Astrocyte (in vitro differentiated cells and primary cell): ENCODE measurements around the gene ARHGAP24. TPM values are rescaled to one million over a fixed set of nuclear protein-coding genes. Genes with fewer than 3 reads are reported as not detected.

ENCODE experiments used
- DNase-seq: peaks from one replicate; pipeline ENCODE4 v3.0.0-alpha.2; 2010; ENCODE audit warnings: low read depth
- FAIRE-seq: peaks from 2 replicates; lab custom pipeline; 2011; peaks lifted over from hg19 to GRCh38; lab: Jason Lieb, UNC
- H2AFZ ChIP-seq: 2 replicates; pipeline ENCODE4 v1.6.0; 2012; ENCODE audit warnings: low read depth, low read length, inconsistent platforms
- H3K27ac ChIP-seq: 2 replicates; pipeline ENCODE4 v1.5.1; 2011; ENCODE audit warnings: low read depth, low read length, inconsistent platforms
- H3K27me3 ChIP-seq: 2 replicates; pipeline ENCODE4 v1.6.0; 2011; ENCODE audit warnings: low read length, inconsistent platforms; ENCODE audit not compliant: insufficient read depth
- H3K36me3 ChIP-seq: 2 replicates; pipeline ENCODE4 v1.5.1; 2011; ENCODE audit warnings: low read length, inconsistent platforms; ENCODE audit not compliant: insufficient read depth
- H3K4me1 ChIP-seq: 2 replicates; pipeline ENCODE4 v1.5.1; 2011; ENCODE audit warnings: low read length, inconsistent platforms; ENCODE audit not compliant: insufficient read depth
- H3K4me2 ChIP-seq: 2 replicates; pipeline ENCODE4 v1.6.0; 2012; ENCODE audit warnings: low read length, inconsistent platforms
- H3K4me3 ChIP-seq: 2 replicates; pipeline ENCODE4 v1.5.1; 2011; ENCODE audit warnings: low read depth, mild to moderate bottlenecking, low read length, inconsistent platforms; ENCODE audit not compliant: insufficient read depth
- H3K79me2 ChIP-seq: 2 replicates; pipeline ENCODE4 v1.6.0; 2012; ENCODE audit warnings: mild to moderate bottlenecking, low read length, inconsistent platforms; ENCODE audit not compliant: insufficient read depth
- H3K9ac ChIP-seq: 2 replicates; pipeline ENCODE4 v1.6.0; 2012; ENCODE audit warnings: mild to moderate bottlenecking, low read length, inconsistent platforms
- H3K9me3 ChIP-seq: 2 replicates; pipeline ENCODE4 v1.5.1; 2012; ENCODE audit warnings: low read depth, mild to moderate bottlenecking, low read length, inconsistent platforms; ENCODE audit not compliant: insufficient read depth
- H4K20me1 ChIP-seq: 2 replicates; pipeline ENCODE4 v1.6.0; 2012; ENCODE audit warnings: low read length, inconsistent platforms; ENCODE audit not compliant: insufficient read depth
- H3K27ac Mint-ChIP-seq: one replicate; pipeline ENCODE4 v1.8.0; 2021; ENCODE audit warnings: mild to moderate bottlenecking, mixed read lengths; ENCODE audit not compliant: unreplicated experiment
- H3K27me3 Mint-ChIP-seq: one replicate; pipeline ENCODE4 v1.8.0; 2021; ENCODE audit warnings: low read depth, mixed read lengths; ENCODE audit not compliant: unreplicated experiment
- H3K36me3 Mint-ChIP-seq: one replicate; pipeline ENCODE4 v1.8.0; 2021; ENCODE audit warnings: low read depth, mixed read lengths; ENCODE audit not compliant: unreplicated experiment
- H3K4me1 Mint-ChIP-seq: one replicate; pipeline ENCODE4 v1.8.0; 2021; ENCODE audit warnings: low read depth, mixed read lengths; ENCODE audit not compliant: unreplicated experiment
- H3K4me3 Mint-ChIP-seq: one replicate; pipeline ENCODE4 v1.8.0; 2021; ENCODE audit warnings: mild to moderate bottlenecking, moderate library complexity, mixed read lengths; ENCODE audit not compliant: unreplicated experiment
- H3K9me3 Mint-ChIP-seq: one replicate; pipeline ENCODE4 v1.8.0; 2021; ENCODE audit warnings: mild to moderate bottlenecking, mixed read lengths; ENCODE audit not compliant: unreplicated experiment
- CTCF ChIP-seq: IDR thresholded peaks from 2 replicates; pipeline ENCODE4 v1.5.1; 2011; ENCODE audit warnings: low read depth, mild to moderate bottlenecking, inconsistent platforms, low read length, moderate library complexity; ENCODE audit not compliant: insufficient read depth
- EZH2 ChIP-seq: IDR thresholded peaks from 2 replicates; pipeline ENCODE4 v1.6.1; 2012; ENCODE audit warnings: mild to moderate bottlenecking, low read length, inconsistent platforms; ENCODE audit not compliant: insufficient read depth
- total RNA-seq: library from RNA; stranded (reverse); gene quantifications from 2 replicates; pipeline ENCODE4 v1.2.1, GENCODE V29; 2021

The ARHGAP24 gene
- total RNA-seq, 1 donor from 2014 or later = 2.1 TPM

DNA sequence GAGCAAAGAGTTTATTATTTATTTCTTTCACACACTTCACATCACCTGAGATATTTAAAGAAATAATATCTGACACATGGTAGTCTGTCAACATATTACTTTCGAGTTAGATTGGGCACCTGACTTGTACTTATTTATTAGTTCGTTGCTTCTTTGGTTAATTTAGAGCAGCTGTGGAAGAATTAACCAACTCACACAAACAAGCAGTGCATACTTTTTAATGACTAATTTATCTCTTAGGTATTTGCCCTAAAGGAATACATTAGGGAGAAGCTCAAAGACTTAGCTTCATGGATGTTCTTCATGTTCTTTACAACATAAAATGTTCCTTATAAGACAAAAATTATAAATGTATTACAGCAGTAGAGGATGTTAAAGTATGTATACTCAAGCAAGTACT is 242.9 kb downstream of the ARHGAP24 start:
- FAIRE-seq = no peak
- H3K27ac ChIP-seq = no peak overlapping the region
- H3K4me3 ChIP-seq = no peak overlapping the region

DNA sequence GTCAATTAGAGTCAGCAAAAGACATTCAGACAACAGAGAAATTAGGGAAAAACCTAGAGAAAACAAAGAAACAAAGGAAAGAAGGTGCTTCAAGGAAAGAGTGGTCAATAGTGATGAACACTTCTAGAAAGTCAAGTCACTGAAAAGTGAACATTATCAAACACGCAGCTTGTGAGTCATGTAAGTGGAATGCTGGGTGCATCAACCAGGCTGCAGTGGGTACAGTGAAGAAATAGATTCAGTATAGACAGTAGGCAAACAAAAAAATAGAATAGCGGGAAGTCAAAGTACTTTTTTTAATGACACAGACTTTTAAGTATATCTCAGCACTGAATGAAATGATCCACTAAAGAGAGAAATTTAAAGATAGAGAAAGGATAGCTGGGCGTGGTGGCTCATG is 245.8 kb downstream of the ARHGAP24 start:
- no peak for TF ChIP-seq CTCF
- TF ChIP-seq EZH2 = no peak
- Histone ChIP-seq H3K4me3 (no peak overlapping the region), H3K27me3 (no peaks in the 10 kb centered on the region), H4K20me1 (no peaks in the 10 kb centered on the region), H3K79me2 (no peaks in the 10 kb centered on the region), H3K4me2 (no peak overlapping the region), H3K27ac (no peak overlapping the region), H2AFZ (no peak overlapping the region), H3K4me1 (no peaks in the 10 kb centered on the region), H3K9me3 (no peaks in the 10 kb centered on the region), H3K36me3 (no peaks in the 10 kb centered on the region), H3K9ac (no peak overlapping the region)
- Mint-ChIP-seq H3K9me3 (no peaks in the 10 kb centered on the region), H3K27ac (no peak overlapping the region), H3K27me3 (no peaks in the 10 kb centered on the region), H3K36me3 (no peaks in the 10 kb centered on the region), H3K4me3 (no peak overlapping the region), H3K4me1 (peaks cover 18% of the 10 kb centered on the region)
- FAIRE-seq = no peak
- DNase-seq = peak; percentile 46

More for the DNA sequence above, 242.9 kb downstream of the ARHGAP24 start:
- no peaks in the 10 kb centered on the region for H3K9me3 Mint-ChIP-seq
- H3K36me3 Mint-ChIP-seq = no peaks in the 10 kb centered on the region
- no peak for DNase-seq
- no peak overlapping the region for H3K9ac ChIP-seq
- no peak for TF ChIP-seq CTCF
- no peak for TF ChIP-seq EZH2
- no peaks in the 10 kb centered on the region for H3K27me3 ChIP-seq
- no peak overlapping the region for H3K4me2 ChIP-seq
- peaks cover 11% of the 10 kb centered on the region for H3K4me1 Mint-ChIP-seq
- no peaks in the 10 kb centered on the region for H3K9me3 ChIP-seq
- H3K4me1 ChIP-seq = no peaks in the 10 kb centered on the region
- H3K4me3 Mint-ChIP-seq = no peak overlapping the region
- no peak overlapping the region for H2AFZ ChIP-seq
- no peaks in the 10 kb centered on the region for H4K20me1 ChIP-seq
- no peaks in the 10 kb centered on the region for H3K79me2 ChIP-seq
- H3K27ac Mint-ChIP-seq = no peak overlapping the region
- no peaks in the 10 kb centered on the region for H3K27me3 Mint-ChIP-seq
- H3K36me3 ChIP-seq = no peaks in the 10 kb centered on the region

DNA sequence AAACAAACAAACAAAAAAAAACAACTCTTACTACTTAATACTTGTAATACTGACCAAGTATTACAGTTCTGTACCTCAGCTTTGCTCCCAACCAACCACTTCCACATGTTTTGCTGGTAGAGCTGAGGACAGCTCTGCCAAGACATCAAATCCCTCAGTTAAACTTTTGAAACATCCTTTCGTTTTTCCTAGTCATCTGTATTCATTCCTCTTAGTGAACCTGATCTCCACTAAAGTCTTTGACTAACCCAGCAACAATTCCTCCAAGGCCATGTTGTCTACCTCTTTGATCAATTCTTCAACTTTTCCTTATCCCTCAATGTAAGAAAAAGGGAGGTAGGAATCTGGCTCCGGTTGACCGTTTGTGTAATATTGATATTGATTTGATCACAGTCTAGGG is 247.5 kb downstream of the ARHGAP24 start:
- Histone ChIP-seq H3K79me2 (no peaks in the 10 kb centered on the region), H3K27me3 (no peaks in the 10 kb centered on the region), H3K4me2 (no peak overlapping the region), H3K27ac (no peak overlapping the region), H3K9ac (no peak overlapping the region), H3K36me3 (no peaks in the 10 kb centered on the region), H2AFZ (no peak overlapping the region), H4K20me1 (no peaks in the 10 kb centered on the region), H3K4me3 (no peak overlapping the region), H3K9me3 (no peaks in the 10 kb centered on the region), H3K4me1 (no peaks in the 10 kb centered on the region)
- peaks cover 19% of the 10 kb centered on the region for H3K4me1 Mint-ChIP-seq
- no peak overlapping the region for H3K4me3 Mint-ChIP-seq
- DNase-seq (no peak), FAIRE-seq (no peak)
- H3K27ac Mint-ChIP-seq = no peak overlapping the region
- TF ChIP-seq EZH2 (no peak), CTCF (no peak)
- no peaks in the 10 kb centered on the region for H3K9me3 Mint-ChIP-seq
- no peaks in the 10 kb centered on the region for H3K27me3 Mint-ChIP-seq
- H3K36me3 Mint-ChIP-seq = no peaks in the 10 kb centered on the region
